A549 treated with AZD9567 at 1 μM for 4 hours (cell line): Measurements from ENCODE around the gene AQP6. TPM values are rescaled to one million over a fixed set of nuclear protein-coding genes. Genes with fewer than 3 reads are reported as not detected.

Source experiments
- total RNA-seq: library from RNA; stranded (reverse); fragments of 200-300 nt; extraction: Qiagen RNA extraction; gene quantifications from 5 replicates; pipeline ENCODE4 v1.2.3, GENCODE V29; 2022; ENCODE audit not compliant: insufficient read depth

Gene AQP6, protein sequence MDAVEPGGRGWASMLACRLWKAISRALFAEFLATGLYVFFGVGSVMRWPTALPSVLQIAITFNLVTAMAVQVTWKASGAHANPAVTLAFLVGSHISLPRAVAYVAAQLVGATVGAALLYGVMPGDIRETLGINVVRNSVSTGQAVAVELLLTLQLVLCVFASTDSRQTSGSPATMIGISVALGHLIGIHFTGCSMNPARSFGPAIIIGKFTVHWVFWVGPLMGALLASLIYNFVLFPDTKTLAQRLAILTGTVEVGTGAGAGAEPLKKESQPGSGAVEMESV
- not detected in 5 replicates for total RNA-seq

DNA sequence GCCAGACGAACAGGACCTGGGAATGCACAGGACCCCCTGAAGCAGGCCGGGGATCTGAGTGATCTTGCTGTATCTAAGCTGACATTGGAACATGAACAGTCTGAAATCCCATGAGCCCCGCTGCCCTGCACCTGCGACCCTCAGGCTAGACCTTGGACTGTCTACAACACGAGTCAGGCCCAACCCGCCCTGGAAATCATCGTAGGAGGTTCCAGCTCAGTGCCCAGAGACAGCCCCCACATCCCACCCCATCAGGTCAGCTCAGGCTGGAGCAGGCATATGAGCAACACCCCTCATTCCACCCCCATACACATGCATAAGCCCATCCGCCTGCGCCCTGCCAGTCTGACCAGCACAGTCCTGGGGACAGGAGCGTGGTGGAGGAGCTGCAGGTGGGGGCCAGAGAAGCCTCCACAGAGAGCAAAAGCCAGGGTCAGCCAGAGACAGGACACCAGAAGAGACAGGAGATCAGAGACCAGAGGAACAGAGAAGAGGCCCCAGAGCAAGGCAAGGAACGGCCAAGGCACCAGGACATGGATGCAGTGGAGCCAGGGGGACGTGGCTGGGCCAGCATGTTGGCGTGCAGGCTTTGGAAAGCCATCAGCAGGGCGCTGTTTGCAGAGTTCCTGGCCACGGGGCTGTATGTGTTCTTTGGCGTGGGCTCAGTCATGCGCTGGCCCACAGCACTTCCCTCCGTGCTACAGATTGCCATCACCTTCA lies at the start of gene AQP6:
TSS of gene AQP6 (plus strand) at position 307 of the 720 bp plus-strand sequence. CDS start at position 534, 227 bp downstream.

DNA sequence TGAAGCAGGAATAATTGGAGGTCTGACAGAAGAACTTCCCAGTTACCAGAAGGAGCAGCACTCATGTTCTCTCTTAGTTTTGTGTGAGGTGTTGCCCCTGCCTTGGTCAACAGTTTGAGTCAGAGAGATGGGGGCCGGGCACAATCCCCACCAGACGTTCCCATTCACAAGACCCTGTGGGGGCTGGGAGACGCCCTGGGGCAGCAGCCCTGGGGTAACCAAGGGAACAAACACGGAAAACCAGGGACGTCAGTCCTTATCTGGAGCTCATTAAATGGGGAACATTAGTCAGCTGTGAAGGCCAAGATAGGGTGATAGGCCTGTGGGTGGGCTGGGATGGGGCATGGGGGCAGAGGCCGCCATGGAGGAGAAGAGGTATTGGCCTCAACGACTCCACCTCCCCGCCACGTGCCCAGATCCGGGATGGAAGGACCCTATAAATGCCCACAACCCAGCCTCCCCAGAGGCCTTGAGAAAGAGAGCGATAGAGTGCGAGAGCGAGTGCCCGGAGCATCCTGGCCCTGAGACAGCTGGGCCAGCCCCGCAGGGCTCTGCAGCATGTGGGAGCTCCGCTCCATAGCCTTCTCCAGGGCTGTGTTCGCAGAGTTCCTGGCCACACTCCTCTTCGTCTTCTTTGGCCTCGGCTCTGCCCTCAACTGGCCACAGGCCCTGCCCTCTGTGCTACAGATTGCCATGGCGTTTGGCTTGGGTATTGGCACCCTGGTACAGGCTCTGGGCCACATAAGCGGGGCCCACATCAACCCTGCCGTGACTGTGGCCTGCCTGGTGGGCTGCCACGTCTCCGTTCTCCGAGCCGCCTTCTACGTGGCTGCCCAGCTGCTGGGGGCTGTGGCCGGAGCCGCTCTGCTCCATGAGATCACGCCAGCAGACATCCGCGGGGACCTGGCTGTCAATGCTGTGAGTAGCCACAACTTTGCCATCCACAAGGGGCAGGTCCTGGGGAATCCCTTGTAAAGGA lies 22.2 kb upstream of the AQP6 start, which contains the start of gene AQP2:
TSS of gene AQP2 (plus strand) at position 465 of the 979 bp plus-strand sequence. CDS start at position 559, 94 bp downstream.

DNA sequence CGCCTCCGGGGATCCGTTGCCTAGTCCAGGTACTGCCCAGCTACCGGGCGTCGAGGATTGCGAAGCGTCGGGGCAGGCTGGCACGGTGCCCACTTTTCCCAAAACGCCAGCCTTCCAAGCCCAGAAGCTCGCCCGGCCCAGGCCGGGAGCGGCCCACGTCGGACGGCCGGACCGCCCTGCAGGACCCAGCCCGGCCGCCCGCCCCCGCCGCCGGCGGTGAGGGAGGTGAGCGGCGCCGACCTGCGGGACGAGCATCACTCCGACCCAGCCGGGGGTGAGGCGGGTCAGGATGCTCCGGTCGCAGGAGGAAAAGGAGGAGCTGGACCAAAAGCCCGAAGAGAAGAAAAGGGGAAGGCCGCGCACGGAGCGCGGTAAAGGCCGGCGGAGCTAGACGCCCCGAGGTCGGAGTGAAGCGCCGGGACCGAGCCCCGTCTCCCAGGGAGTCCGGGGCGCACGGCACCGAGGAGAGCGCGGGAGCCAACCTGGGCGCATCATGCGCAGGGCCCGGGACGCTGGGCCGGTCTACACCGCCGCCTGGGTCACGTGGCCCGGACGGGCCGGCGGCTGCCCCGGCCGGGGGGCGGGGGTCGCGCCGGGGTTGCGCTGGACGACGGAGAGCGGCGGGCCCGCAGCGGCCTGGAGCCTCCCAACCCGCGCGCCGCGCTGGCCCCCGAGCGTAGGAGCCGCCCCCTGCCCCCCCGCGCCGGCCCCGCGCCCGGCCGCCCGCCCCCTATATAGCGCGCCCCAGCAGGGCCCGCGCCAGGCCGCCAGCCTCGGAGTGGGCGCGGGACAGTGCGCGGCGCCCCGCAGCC lies 11.4 kb upstream of the AQP6 start, which contains the start of gene AQP5:
TSS of gene AQP5 (plus strand) at position 762 of the 812 bp plus-strand sequence. CDS start 146 bp downstream, outside the sequence.

DNA sequence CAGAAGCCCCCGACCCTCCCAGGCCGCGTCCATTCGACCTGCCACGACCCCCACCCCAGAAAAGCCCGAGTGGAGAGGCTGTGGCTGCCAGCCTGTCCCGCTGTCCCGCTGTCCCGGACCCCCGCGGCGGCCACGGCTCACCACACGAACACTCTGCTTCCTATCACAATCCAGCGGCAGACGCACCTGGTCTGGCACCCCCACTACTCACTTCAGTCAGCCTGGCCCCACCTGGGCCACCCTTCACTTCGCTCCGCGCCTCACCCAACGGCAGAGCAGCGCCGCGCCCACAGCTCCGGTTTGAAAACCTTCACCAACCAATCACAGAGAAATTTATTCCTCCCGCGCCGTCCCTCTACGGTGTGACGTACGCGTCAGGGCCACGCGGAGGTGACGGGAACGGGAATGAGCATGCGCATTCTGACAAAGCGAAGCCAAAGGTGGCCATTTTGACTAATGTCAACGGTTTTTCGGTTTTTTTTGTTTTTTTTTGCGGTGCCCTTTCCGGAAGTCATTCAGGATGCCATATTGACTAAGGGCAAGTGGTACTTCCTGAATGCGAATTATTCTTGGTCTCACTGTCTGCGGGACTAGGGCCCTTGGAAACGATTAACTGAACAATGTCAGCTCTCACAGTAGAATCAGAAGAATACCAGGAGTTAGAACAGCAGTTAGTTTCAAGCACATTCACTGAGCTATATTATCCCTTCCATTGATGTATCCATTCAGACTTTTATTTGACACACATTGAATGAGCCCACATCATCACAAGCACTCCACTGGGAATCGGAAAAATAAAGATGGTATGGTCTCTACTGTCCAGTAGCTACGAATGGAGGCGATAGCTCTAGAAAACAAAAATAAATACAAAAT lies 52.7 kb downstream of the AQP6 start, which contains the start of gene RACGAP1:
TSS of gene RACGAP1 (minus strand) at position 308 of the 873 bp plus-strand sequence. CDS start 8,779 bp downstream, outside the sequence.

Other genes with a start within 250 kb of the AQP6 start
- gene TMBIM6, start 231.4 kb upstream of the AQP6 start, total RNA-seq = 470 to 511 TPM (median 498 TPM) in 5 replicates
- gene NCKAP5L, start 144.5 kb upstream of the AQP6 start, total RNA-seq = 8.5 to 9.6 TPM (median 8.9 TPM) in 5 replicates
- gene BCDIN3D, start 129.8 kb upstream of the AQP6 start, total RNA-seq = 4.0 to 4.7 TPM (median 4.3 TPM) in 5 replicates
- gene FAIM2, start 69.0 kb upstream of the AQP6 start, total RNA-seq = 0.01 TPM in 1 of 5 replicates, not detected in the others
- not detected in 5 replicates for gene AQP2, start 22.2 kb upstream of the AQP6 start, total RNA-seq
- not detected in 5 replicates for gene AQP5, start 11.1 kb upstream of the AQP6 start, total RNA-seq
- gene RACGAP1, start 52.5 kb downstream of the AQP6 start, total RNA-seq = 71.3 to 85.1 TPM (median 77.8 TPM) in 5 replicates
- 3.5 to 5.9 TPM (median 5.7 TPM) in 5 replicates for gene ASIC1, start 84.6 kb downstream of the AQP6 start, total RNA-seq
- 65.4 to 79.9 TPM (median 72.0 TPM) in 5 replicates for gene SMARCD1, start 112.4 kb downstream of the AQP6 start, total RNA-seq
- gene GPD1, start 131.1 kb downstream of the AQP6 start, total RNA-seq = 0.18 to 3.3 TPM (median 0.28 TPM) in 5 replicates
- 50.1 to 78.1 TPM (median 71.8 TPM) in 5 replicates for gene COX14, start 139.3 kb downstream of the AQP6 start, total RNA-seq
- 25.7 to 30.0 TPM (median 27.0 TPM) in 5 replicates for gene CERS5, start 194.4 kb downstream of the AQP6 start, total RNA-seq